Suprapubic skin (tissue), 4 donors: Measurements from ENCODE around the gene SEMA6A. TPM values are rescaled to one million over a fixed set of nuclear protein-coding genes. Genes with fewer than 3 reads are reported as not detected.

Experiments
- DNase-seq, 2 donors: peaks; one replicate each; pipeline ENCODE4 v3.0.0-alpha.2; 2019; ENCODE audit warnings: low spot score in 2 of 2
- H3K27ac ChIP-seq: fragments of 200-600 bp; sonication (generic); one replicate; pipeline ENCODE4 v1.5.1; 2019
- H3K27me3 ChIP-seq: fragments of 200-600 bp; sonication (generic); one replicate; pipeline ENCODE4 v1.5.1; 2019
- H3K36me3 ChIP-seq: fragments of 200-600 bp; sonication (generic); one replicate; pipeline ENCODE4 v1.5.1; 2019
- H3K4me1 ChIP-seq: fragments of 200-600 bp; sonication (generic); one replicate; pipeline ENCODE4 v1.5.1; 2019
- H3K4me3 ChIP-seq: fragments of 200-600 bp; sonication (generic); one replicate; pipeline ENCODE4 v1.5.1; 2019; ENCODE audit warnings: mild to moderate bottlenecking
- H3K9me3 ChIP-seq: fragments of 200-600 bp; sonication (generic); one replicate; pipeline ENCODE4 v1.5.1; 2019
- CTCF ChIP-seq, 2 donors: fragments of 200-600 bp in 1 of 2; fragments of 450-650 bp in 1 of 2; sonication (generic) in 1 of 2; IDR thresholded peaks; one replicate each; pipeline ENCODE4 v1.5.1; 2016 to 2019; ENCODE audit warnings: antibody characterized with exemption in 2 of 2, mild to moderate bottlenecking in 1 of 2, moderate library complexity in 1 of 2
- EP300 ChIP-seq: sonication (generic); formaldehyde crosslinking; IDR thresholded peaks from one replicate; pipeline ENCODE4 v1.6.1; 2017; ENCODE audit warnings: antibody characterized with exemption
- POLR2A ChIP-seq, 2 donors: fragments of 450-650 bp; IDR thresholded peaks; one replicate each; pipeline ENCODE4 v1.6.1; 2017; ENCODE audit warnings: antibody characterized with exemption in 2 of 2, mild to moderate bottlenecking in 2 of 2, moderate library complexity in 2 of 2
- POLR2AphosphoS5 ChIP-seq, 3 donors: sonication (generic); formaldehyde crosslinking; IDR thresholded peaks; one replicate each; pipeline ENCODE4 v1.6.1; 2017; ENCODE audit warnings: antibody characterized with exemption in 3 of 3
- WGBS: methylation state at CpG from one replicate; pipeline ENCODE4 v1.1.5; 2018; 5-methylcytosine and 5-hydroxymethylcytosine counted together
- total RNA-seq, 4 donors: library from RNA; depleted of rRNA; stranded (reverse); fragments of >200 nt; gene quantifications; one replicate each; pipeline ENCODE4 v1.1.0, GENCODE V29; 2016

The SEMA6A gene
- total RNA-seq, 4 donors from 2014 or later = 7.4 to 27.8 (median 15.5) TPM

DNA sequence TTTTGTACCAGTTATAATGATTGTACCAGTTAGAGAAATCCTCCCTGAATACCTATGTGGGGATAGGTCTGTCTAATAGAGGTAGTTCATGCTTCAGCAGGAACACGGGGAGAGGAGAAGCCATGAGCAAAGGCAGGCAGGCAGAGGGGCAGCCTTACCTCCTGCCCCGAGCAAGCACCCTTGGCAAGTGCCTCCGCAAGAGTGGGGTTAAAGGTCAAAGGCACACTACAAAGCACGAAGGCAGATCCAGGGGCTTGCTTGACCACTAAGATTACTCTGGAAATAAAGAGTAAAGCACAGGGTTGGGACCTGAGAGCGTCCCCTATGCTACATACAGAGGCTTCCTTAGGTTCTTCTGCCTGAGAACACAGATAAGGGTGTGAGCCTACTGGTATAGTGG, 100.9 kb downstream of the SEMA6A start:
- 86% methylated on average over 5 of the region's 5 CpGs for WGBS

GRCh38 chr5:116472274-116472673, 102.3 kb downstream of the SEMA6A start:
- no peaks in the 10 kb centered on the region for H3K27me3 ChIP-seq
- TF ChIP-seq POLR2A (IDR thresholded peaks at IDR 0.05) (no peak), POLR2AphosphoS5 (IDR thresholded peaks at IDR 0.05) (no peak), CTCF (IDR thresholded peaks at IDR 0.05) (no peak), EP300 (no peak)

More for the DNA sequence above, 100.9 kb downstream of the SEMA6A start:
- Histone ChIP-seq H3K27ac (no peak overlapping the region), H3K4me1 (no peaks in the 10 kb centered on the region), H3K4me3 (no peak overlapping the region), H3K27me3 (no peaks in the 10 kb centered on the region), H3K36me3 (peaks cover 41% of the 10 kb centered on the region), H3K9me3 (no peaks in the 10 kb centered on the region)
- TF ChIP-seq POLR2AphosphoS5 (IDR thresholded peaks at IDR 0.05) (no peak), CTCF (IDR thresholded peaks at IDR 0.05) (no peak)
- no peak for DNase-seq

DNA sequence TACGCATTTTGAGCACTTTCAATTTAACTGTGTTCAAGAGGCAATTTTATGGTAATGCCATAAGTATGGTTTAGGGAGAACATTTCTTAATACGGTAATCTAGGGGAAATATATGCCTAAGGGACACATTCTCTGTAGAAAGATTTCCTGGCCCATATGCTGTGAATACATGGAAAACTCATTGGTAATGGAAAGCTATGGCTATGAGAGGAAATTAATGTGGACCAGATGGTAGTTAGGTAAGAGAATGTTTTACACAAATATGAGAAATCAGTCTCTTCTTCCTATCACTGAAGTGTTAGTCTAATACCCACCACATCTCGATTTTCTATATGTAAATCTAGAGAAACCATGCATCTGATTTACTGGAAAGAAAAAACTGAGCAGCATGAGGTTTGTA, 105.0 kb downstream of the SEMA6A start:
- Histone ChIP-seq H3K4me1 (no peaks in the 10 kb centered on the region), H3K9me3 (no peaks in the 10 kb centered on the region), H3K36me3 (peaks cover 38% of the 10 kb centered on the region), H3K27me3 (no peaks in the 10 kb centered on the region), H3K4me3 (no peak overlapping the region), H3K27ac (no peak overlapping the region)
- no peak for TF ChIP-seq EP300
- no peak for TF ChIP-seq CTCF (IDR thresholded peaks at IDR 0.05)
- TF ChIP-seq POLR2A (IDR thresholded peaks at IDR 0.05) = no peak
- TF ChIP-seq POLR2AphosphoS5 (IDR thresholded peaks at IDR 0.05) = no peak
- WGBS = 57% methylated on average over 3 of the region's 3 CpGs
- DNase-seq = no peak

More at GRCh38 chr5:116472274-116472673, 102.3 kb downstream of the SEMA6A start:
- Histone ChIP-seq H3K4me1 (no peaks in the 10 kb centered on the region), H3K9me3 (no peaks in the 10 kb centered on the region), H3K27ac (no peak overlapping the region), H3K4me3 (no peak overlapping the region), H3K36me3 (peaks cover 40% of the 10 kb centered on the region)
- 96% methylated on average over 3 of the region's 3 CpGs for WGBS
- DNase-seq = no peak

GRCh38 chr5:116468583-116468982, 106.0 kb downstream of the SEMA6A start:
- TF ChIP-seq EP300 (no peak), POLR2A (IDR thresholded peaks at IDR 0.05) (no peak), POLR2AphosphoS5 (IDR thresholded peaks at IDR 0.05) (no peak), CTCF (IDR thresholded peaks at IDR 0.05) (no peak)
- no peak for DNase-seq
- H3K27ac ChIP-seq = no peak overlapping the region
- WGBS = 86% methylated on average over 2 of the region's 2 CpGs
- no peak overlapping the region for H3K4me3 ChIP-seq
- no peaks in the 10 kb centered on the region for H3K27me3 ChIP-seq
- H3K36me3 ChIP-seq = peaks cover 39% of the 10 kb centered on the region
- no peaks in the 10 kb centered on the region for H3K4me1 ChIP-seq
- H3K9me3 ChIP-seq = no peaks in the 10 kb centered on the region

DNA sequence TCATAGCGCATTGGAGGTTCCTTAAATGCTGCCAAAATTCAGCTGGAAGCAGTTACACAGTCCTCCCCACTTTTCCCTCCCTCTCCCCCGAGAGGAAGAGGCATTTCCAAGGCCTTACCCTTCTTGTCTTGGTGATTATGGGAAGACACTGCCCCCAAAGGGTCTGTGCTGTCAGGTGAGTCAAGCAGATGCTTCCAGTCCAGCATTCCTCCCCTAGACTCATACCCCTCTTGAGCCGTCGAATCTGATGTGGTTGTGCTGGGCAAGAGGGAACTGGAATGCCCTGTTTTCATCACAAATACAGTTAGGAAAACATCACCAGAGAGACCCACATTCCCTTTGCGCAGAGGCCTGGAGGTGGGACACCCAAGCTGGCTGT, 107.2 kb downstream of the SEMA6A start:
- Histone ChIP-seq H3K27ac (no peak overlapping the region), H3K36me3 (peaks cover 33% of the 10 kb centered on the region), H3K27me3 (no peaks in the 10 kb centered on the region), H3K4me1 (no peaks in the 10 kb centered on the region), H3K9me3 (no peaks in the 10 kb centered on the region), H3K4me3 (no peak overlapping the region)
- TF ChIP-seq EP300 = no peak
- no peak for TF ChIP-seq POLR2A (IDR thresholded peaks at IDR 0.05)
- no peak for TF ChIP-seq CTCF (IDR thresholded peaks at IDR 0.05)
- no peak for TF ChIP-seq POLR2AphosphoS5 (IDR thresholded peaks at IDR 0.05)
- DNase-seq = no peak
- WGBS = 92% methylated on average over 5 of the region's 5 CpGs
